Keratinocyte (primary cell): ENCODE measurements around the gene HNF1B.

Source experiments
- EZH2 ChIP-seq: IDR thresholded peaks from one replicate; pipeline ENCODE4 v1.6.1; 2012; ENCODE audit warnings: inconsistent platforms, mild to moderate bottlenecking, low read length, moderate library complexity
- TF ChIP-seq, protein P1 (sequence below), 3 experiments: IDR thresholded peaks in 1 of 3; conservative IDR thresholded peaks in 1 of 3; optimal IDR thresholded peaks in 1 of 3; 2 replicates in 2 of 3; 3 replicates in 1 of 3; pipeline versions ENCODE3 to v1.5.1; 2011; ENCODE audit warnings: low read length in 3 of 3, mild to moderate bottlenecking in 3 of 3, moderate library complexity in 2 of 3, control low read depth in 1 of 3, inconsistent platforms in 1 of 3; ENCODE audit not compliant: insufficient read depth in 2 of 3; ENCODE audit errors: extremely low read depth in 1 of 3

DNA sequence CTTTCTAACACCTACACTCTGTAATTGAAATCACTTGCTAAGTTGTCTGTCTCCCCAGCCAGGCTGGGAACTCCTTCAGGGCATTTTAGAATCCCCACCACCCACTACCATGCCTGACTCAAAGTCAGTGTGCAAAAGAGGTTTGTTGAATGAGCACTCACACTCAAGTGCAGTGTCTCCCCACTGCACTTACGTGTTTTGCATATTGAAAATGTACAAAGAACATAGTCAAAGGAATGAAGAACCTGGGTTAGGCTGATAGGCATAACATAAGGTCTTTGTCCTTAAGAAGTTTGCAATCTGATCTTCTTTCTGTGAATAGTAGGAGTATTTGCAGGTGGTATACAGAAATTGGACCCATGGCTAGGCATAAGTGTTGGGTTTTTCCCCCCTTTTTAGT, 67.8 kb downstream of the HNF1B start:
- TF ChIP-seq, protein P1, sequence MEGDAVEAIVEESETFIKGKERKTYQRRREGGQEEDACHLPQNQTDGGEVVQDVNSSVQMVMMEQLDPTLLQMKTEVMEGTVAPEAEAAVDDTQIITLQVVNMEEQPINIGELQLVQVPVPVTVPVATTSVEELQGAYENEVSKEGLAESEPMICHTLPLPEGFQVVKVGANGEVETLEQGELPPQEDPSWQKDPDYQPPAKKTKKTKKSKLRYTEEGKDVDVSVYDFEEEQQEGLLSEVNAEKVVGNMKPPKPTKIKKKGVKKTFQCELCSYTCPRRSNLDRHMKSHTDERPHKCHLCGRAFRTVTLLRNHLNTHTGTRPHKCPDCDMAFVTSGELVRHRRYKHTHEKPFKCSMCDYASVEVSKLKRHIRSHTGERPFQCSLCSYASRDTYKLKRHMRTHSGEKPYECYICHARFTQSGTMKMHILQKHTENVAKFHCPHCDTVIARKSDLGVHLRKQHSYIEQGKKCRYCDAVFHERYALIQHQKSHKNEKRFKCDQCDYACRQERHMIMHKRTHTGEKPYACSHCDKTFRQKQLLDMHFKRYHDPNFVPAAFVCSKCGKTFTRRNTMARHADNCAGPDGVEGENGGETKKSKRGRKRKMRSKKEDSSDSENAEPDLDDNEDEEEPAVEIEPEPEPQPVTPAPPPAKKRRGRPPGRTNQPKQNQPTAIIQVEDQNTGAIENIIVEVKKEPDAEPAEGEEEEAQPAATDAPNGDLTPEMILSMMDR (optimal IDR thresholded peaks at IDR 0.05 in 1 of 3, IDR thresholded peaks at IDR 0.05 in 1 of 3, conservative IDR thresholded peaks at IDR 0.05 in 1 of 3; ENCODE audit: extremely low read depth in 1 of 3, insufficient read depth in 2 of 3, low read length in 3 of 3), result no peak
- TF ChIP-seq EZH2, result no peak
